Measurements from ENCODE around the gene IGSF8.
"Not testable (repeated sequence)": the region's sequence is repeated elsewhere in the genome, so short reads cannot be mapped to it uniquely, and the experiment has no call there.

IGSF8 gene

DNA sequence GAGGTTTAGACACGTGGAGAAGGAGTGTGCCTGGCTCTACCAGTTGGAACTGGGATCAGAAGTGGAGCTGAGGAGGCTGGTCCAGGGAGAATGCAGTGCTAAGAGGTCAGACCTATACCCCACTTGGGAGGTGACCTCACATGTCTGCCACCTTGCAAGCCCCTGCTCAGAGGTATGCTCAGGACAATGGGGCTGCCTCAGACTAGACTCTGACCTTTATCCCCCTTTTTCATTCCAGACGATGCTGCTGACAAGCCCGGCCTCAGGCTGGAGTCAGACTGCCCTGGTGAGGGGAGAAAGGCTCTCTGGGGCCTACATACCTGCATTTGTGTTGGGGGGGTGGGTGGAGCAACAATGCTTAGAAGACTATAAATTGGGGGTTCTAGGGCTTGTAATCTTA, 33.7 kb downstream of the IGSF8 start:
- no peak for DNase-seq (ENCODE audit: low spot score)

DNA sequence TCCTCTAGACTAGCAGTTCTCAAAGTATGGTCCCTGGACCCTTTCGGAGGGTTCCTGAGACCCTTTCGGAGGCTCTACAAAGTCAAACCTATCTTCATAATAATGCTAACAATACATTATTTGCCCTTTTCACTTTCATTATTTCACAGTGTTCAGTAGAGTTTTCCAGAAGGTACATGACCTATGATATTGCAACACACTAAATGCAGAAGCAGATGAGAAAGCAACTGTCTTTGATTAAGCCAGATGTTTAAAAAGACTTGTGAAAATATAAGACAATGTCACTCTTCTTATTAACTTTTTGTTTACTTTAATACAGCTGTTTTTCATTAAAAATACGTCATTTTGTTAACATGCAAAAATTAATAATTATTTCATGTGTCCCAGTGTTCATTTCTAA, 34.3 kb downstream of the IGSF8 start:
- DNase-seq (ENCODE audit: low spot score), result no peak

DNA sequence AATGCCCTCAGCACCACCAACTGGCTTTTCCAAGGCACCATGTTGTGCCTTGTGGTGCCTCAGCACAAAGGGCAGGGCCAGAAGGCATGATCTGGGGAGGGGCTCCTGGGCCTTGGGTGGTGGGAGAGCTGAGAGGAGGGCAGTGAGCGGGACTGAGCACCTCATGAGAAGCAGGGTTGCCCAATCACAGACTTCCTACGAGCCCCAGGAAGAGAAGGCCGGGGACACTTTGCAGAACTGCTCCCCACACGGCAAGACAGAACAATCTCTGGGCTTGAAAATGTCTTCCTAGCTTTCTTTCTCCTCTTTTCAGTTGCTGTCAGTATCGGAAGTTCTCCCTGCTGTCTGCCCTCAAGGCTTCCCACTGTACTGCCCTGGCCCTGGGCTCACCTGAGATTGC, 35.2 kb downstream of the IGSF8 start:
- DNase-seq (ENCODE audit: low spot score), result no peak

DNA sequence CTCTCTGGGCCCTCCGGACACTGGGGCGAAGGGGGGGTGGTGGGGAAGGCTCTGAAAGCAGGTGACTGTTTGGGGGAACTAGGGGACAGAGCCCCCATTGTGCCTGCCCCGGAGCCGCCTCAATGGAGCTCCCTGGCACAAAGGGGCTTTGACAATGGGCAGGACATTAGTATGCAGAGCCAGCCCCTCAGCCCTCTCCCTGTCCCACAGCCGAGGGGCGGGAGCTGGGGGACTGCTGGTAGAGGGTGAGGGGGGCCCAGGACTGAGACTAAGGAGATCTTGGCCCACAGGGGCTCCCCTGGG, 36.2 kb downstream of the IGSF8 start:
- DNase-seq (ENCODE audit: low spot score), result no peak

DNA sequence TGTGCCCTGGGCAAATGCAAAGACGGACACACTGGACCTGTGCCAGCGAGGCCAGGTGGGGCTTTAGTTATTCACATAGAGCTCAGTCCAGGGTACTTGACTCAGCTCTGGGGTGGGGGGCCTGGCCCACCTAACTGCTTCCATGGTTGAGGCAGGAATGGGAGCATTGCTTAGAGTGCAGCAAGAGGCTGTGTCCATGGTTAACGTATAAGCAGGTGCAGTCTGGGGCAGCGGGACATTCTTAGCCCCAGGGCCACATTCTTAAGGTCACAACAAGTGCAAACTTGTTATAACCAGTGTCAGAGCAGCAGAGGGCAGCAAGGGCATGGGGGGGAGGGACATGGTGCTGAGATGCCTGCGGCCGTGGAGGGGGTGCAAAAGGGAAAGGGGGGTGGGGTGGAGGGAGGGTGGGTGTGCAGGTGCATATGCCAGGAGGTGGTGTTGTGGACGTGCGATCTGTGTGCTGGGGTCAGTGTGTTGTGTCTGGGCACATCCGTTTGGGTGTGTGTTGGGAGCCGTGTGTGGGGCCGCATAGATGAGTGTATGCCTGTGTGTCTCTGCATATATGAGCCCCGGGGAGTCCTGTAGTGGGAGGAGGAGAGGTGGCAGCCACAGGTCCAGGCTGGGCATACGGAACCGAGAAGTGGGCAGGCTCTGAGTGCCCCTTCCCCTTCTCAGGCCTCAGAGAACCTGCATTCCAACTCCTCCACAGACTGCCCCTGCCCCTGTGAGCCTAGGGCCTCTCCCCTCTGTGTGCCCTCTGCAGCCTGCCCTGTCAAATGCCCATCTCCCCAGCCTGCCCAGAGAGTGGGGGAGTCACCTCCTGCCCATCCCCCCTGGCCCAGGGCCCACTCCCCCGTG, 36.8 kb downstream of the IGSF8 start:
- no peak for DNase-seq (ENCODE audit: low spot score)

DNA sequence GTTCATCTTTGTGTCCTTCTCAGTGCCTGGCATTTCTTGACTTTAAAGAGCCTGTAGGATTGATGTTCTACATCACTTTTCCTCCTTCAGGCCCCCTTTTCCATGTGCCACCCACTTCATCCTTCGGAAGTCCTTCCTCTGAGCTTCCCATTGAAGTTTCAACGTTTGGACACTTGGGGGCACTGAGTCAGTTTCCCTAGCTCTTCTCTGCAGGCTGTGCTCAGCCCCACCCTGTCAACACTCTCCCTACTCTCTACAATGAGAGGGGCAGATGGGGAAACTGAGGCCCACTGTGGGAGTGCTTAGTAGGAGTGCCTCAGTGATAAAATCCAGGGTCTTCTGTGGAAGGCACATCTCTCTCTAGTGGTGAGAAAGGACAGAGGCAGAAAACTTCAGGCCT, 40.3 kb downstream of the IGSF8 start:
- no peak for DNase-seq (ENCODE audit: low spot score)

DNA sequence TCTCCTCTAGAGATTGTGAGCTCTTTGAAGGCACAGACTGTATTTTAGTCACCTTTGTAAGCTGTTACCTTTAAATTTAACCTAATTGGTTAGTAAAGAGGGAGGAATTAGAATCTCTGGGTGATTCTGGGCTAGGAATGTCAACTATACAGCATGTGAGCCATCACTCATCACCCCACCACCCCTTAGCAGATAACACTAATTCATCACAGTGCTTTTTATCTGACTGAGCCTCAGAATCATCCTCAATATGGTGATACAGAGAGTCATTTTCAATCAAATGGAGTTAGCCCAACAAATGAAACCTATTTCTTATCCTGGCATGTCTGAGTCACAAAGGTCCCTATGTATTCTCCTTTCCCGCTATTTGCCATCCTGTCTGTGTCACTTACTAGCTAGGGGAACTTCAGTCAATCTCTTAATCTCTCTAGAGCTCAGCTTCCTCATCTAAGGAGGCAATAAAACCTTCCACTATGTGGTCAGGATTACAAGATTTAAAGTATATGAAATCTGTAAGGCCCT, 41.7 kb downstream of the IGSF8 start:
- no peak for DNase-seq (ENCODE audit: low spot score)

DNA sequence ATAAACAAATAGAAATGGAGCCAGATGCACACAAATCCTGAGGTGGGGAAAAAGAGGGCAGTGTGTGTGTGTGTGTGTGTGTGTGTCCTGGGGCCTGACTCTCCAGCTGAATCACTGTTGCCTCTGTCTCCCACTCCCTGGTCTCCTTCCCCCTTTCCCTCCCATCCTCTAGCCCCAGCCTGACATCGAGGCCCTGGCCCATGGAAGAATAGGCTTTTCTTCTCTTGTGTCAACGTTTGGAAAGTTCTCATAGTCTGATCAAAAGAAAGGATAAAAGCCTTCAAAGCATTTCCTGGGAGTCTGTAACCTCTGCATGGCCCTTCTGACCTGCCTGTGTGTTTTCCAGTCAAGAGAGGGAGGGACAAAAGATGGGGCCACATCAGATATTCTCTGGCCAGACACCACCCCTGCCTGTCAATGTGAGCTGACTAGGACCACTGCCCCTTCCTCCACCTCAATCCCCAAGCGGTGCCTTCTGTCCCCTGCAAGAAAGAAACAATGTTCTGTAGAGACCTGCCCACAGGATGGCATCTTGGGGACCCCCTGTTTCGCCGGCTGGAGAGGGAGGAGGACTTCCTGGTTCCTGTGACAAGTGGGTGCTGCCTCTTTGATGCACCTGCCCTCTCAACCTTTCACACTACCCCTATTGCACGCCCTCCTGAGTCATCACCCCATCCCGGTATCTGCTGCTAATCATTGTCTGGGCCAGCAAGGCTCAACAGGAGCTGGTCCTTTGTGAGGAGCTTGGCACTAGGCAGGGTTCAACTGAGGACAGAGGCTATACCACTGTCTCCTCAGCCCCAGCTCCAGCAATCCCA, 44.7 kb downstream of the IGSF8 start:
- DNase-seq (ENCODE audit: low spot score), result no peak

DNA sequence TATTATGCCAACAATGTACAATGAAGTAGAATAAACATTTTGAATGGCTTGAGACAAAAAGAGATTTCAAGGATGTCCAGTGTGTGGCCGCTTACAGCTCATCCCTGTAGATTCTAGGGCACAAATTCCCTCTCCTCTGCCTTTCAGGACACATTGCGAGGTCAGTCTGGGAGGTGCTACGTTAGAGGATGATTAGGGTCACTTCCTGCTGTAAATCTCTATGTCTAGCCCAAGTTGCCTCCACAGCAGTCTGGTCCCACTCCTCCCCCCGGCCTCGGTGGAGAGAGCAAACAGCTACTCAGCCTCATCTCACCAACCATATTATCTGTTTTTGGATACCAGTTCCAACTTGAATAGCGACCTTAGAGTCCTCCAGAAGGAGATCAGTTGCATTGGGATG, 45.5 kb downstream of the IGSF8 start:
- no peak for DNase-seq (ENCODE audit: low spot score)

DNA sequence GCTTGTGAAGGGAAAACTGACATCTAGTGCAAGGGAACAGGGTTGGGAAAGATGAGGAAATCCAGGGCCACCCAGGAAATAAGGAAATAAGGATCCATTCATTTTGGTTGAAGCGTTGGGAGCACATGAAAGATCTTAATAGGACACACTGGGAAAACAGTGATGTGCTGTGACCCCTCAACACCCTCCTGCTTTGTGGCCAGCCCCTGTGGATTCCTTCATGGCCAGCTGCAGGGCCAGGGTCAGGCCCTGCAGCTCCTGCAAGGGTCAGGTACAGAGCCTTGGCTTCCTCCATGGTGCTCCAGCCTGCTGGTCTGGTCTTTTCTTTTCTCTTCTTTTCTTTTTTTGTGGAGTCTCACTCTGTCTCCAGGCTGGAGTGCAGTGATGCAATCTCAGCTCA, 47.8 kb downstream of the IGSF8 start:
- no peak for DNase-seq (ENCODE audit: low spot score)

DNA sequence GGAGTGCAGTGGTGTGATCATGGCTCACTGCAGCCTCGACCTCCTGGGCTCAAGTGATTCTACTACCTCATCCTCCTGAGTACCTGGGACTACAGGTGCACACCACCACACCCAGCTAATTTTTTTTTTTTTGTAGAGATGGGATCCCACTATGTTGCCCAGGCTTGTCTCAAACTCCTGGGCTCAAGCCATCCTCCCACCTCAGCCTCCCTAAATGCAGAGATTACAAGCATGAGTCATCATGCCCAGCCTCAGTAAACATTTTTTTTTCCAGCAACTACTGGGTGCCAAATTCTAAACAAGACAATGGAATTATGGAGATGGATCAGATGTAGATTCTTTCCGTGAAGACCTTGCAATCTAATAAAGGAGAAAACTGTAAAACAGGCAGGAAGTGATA, 48.2 kb downstream of the IGSF8 start:
- not testable (repeated sequence) for DNase-seq (ENCODE audit: low spot score)

DNA sequence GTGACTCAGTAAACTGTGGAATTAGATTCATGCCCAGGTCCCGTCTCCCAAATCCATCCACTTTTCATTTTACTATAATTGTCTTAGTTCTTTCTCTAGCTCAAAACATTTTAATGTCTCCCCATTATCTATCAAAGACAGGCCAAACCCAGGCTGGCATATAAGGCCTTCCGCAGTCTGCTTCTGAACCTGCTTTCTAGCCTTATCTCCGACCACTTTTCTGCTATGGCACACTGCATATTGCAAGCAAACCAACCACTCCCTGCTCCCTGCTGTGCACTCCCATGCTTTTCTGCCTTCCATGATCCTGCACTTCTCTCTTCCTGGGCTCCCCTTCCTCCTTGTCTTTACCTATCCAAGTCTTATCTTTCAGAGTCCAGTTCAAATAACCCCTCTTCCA, 49.3 kb downstream of the IGSF8 start:
- no peak for DNase-seq (ENCODE audit: low spot score)

DNA sequence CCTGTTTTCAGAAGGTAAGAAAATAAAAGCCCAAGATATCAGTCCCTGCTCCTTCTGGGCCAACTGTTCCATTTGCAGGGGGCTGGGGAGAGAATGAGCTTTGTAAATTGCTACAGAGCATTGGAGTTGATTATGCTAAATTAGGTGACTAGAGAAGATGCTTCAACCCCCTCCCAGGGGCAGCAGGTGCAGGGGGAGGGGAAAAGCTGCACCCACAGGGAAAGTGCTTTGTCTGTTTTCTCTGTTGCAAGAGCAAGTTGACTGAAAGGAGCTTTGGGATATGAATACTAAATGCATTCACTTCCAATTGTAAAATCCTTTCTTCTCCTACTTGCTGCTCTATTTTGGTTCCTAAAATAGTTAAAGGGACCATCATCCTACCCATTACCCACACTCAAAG, 50.1 kb downstream of the IGSF8 start:
- DNase-seq (ENCODE audit: low spot score), result no peak

DNA sequence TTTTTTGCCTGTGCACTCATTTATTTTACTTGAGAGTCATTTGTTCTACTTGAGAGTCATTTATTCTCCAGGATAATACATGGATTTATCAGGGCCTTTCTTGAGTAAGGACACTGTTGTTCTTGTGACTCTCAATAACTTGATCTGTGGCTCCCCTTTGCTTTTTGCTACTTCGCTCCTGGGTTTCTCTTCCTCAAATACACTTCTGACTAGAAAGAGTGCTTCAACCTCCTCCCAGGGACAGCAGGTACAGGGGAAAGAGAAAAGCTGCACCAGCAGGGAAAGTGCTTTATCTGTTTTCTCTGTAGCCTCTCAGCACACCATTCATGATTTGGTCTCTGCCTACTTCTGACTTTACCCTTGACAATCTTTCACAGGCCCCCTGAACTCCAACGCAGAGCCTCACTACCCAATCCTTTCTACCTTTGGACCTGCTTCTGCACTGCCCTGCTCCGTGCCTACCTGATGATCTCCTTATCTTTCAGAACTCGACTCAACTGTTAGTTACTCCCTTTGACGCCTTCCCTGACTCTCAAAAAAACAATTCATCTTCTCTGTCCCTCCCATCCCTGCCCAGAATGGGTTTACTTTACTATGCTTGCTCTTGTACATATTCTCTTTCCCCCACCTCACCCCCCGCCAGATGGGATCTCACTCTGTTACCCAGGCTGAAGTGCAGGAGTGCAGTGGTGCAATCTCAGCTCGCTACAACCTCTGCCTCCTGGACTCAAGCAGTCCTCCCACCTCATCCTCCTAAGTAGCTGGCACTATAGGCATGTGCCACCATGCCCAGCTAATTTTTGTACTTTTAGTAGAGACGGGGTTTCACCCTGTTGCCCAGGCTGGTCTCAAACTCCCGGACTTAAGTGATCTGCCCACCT, 51.1 kb downstream of the IGSF8 start:
- no peak for DNase-seq (ENCODE audit: low spot score)

DNA sequence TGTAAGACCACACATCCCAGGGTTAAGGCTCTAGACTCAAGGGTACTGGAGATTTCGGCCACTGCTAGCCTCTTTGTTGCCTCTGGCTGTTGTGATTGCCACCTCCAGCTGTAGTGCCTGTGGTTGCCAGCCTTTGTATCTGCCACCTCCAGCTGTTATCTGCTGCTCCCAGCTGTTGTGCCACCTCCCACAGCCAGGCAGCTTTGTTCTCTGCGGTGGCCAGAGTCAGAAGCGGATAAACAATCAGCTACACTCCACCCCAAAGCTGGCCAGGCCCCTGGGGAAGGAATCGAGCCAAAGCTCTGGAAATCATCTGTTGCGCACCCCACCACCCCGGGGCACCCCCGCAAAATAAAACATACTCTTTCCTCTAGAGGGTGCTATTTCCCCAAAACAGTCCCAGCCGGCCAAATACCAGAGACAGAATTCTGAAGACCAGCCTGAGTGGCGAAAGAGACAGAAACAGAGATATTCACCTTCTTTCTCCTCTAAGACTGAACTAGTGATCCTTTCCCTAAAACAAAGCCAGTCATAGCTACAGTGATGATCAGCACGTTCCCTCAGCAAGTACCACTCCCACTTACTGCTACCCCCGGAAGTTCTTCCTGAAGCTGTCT, 51.8 kb downstream of the IGSF8 start:
- no peak for DNase-seq (ENCODE audit: low spot score)

DNA sequence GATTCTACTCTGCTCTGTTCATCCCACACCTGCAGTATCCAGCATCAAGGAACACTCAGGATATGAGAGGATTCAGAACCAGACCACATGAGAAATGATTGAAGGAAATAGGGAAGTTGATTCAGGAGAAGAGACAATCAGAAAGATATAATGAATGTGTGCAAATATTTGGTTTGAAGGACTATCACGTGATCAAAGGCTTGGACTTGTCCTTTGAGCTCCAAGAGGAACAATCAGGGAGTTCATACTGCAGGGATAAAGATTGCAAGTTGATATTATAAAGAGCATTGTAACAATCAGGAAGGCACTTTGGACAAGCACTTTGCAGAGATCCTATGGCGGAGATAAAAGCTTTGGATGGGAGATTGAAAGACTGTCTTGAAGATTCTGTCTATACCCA, 52.8 kb downstream of the IGSF8 start:
- DNase-seq (ENCODE audit: low spot score), result no peak

DNA sequence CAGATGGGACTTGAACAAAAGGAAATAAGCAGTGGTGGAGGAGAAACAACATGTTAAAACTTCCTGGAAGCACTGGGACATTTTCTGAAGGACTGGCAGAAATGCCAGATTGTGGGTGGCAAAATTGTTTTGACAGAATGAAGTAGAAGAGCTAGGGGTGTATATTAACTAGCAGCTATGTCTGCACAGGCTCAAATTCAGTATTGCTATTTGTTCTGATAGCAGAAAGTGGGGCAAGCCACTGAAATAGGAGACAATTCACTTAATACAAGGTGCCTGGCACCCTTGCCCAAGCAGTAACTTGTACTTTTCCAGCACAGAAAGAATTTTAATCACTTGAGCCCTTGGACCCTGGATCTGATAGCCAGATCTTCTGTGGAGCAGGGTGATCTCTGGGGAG, 54.9 kb downstream of the IGSF8 start:
- DNase-seq (ENCODE audit: low spot score), result no peak
